CD4-positive, alpha-beta T cell (primary cell): ENCODE data around the gene DLGAP4. TPM values are rescaled to one million over a fixed set of nuclear protein-coding genes. Genes with fewer than 3 reads are reported as not detected.

Source experiments
- ATAC-seq: fragments of 200-7000 bp; cut with Tn5 transposase; one replicate; pipeline ENCODE4 v1.10.0; 2022; ENCODE audit warnings: mild to moderate bottlenecking; ENCODE audit not compliant: poor library complexity
- CTCF ChIA-PET: fragments of 350-600 bp; sonication (Branson Sonifier 250); formaldehyde crosslinking; loops from one replicate; lab custom pipeline; 2021; ENCODE audit warnings: antibody characterized with exemption, inconsistent platforms; lab: Charles Lee
- POLR2A ChIA-PET: fragments of 350-600 bp; sonication (Branson Sonifier 250); formaldehyde crosslinking; loops from one replicate; lab custom pipeline; 2021; ENCODE audit warnings: antibody characterized with exemption, inconsistent platforms; lab: Charles Lee
- DNase-seq, 14 experiments: peaks; one replicate each; pipeline ENCODE4 v3.0.0-alpha.2; 2013 to 2020; ENCODE audit warnings: mixed read lengths in 2 of 14
- H3K27ac ChIP-seq, 2 donors: one replicate each; pipeline versions ENCODE4 v1.5.1 to v1.7.0; 2013; ENCODE audit warnings: low read length in 2 of 2, low read depth in 1 of 2, mild to moderate bottlenecking in 1 of 2
- H3K27me3 ChIP-seq, 2 experiments: 1 replicate in 1 of 2; 2 replicates in 1 of 2; pipeline versions ENCODE4 v1.6.1 to v1.7.0; 2013; ENCODE audit warnings: low read length in 2 of 2, control low read depth in 1 of 2, mild to moderate bottlenecking in 1 of 2, moderate library complexity in 1 of 2; ENCODE audit not compliant: insufficient read depth in 2 of 2, control insufficient read depth in 1 of 2
- H3K36me3 ChIP-seq: one replicate; pipeline ENCODE4 v1.6.1; 2013; ENCODE audit warnings: low read length, control low read depth; ENCODE audit not compliant: insufficient read depth
- H3K4me1 ChIP-seq: one replicate; pipeline ENCODE4 v1.6.1; 2013; ENCODE audit warnings: low read length, control low read depth; ENCODE audit not compliant: insufficient read depth
- H3K4me3 ChIP-seq: one replicate; pipeline ENCODE4 v1.5.1; 2013; ENCODE audit warnings: mild to moderate bottlenecking, low read length, moderate library complexity
- H3K9me3 ChIP-seq, 2 experiments: 1 replicate in 1 of 2; 2 replicates in 1 of 2; pipeline versions ENCODE4 v1.6.1 to v1.7.0; 2013; ENCODE audit warnings: low read length in 2 of 2, mild to moderate bottlenecking in 2 of 2, control low read depth in 1 of 2, moderate library complexity in 1 of 2; ENCODE audit not compliant: control insufficient read depth in 1 of 2, insufficient read depth in 1 of 2
- H3K27ac Mint-ChIP-seq: one replicate; pipeline ENCODE4 v1.8.0; 2020; ENCODE audit warnings: mixed read lengths
- H3K27me3 Mint-ChIP-seq: one replicate; pipeline ENCODE4 v1.8.0; 2021; ENCODE audit warnings: mixed read lengths
- H3K36me3 Mint-ChIP-seq: one replicate; pipeline ENCODE4 v1.8.0; 2021; ENCODE audit warnings: low read depth, mixed read lengths
- H3K4me1 Mint-ChIP-seq: one replicate; pipeline ENCODE4 v1.8.0; 2021; ENCODE audit warnings: low read depth, mixed read lengths
- H3K4me3 Mint-ChIP-seq: one replicate; pipeline ENCODE4 v1.8.0; 2020; ENCODE audit warnings: mild to moderate bottlenecking, mixed read lengths
- H3K9me3 Mint-ChIP-seq: one replicate; pipeline ENCODE4 v1.8.0; 2020; ENCODE audit warnings: mixed read lengths
- intact Hi-C, 2 experiments: fragments of 100-400 bp; cut with DNase I in 1 of 2; cut with micrococcal nuclease in 1 of 2; formaldehyde crosslinking; loops; one replicate each; pipeline versions ENCODE4 v1.15.1 to v1.9.0; 2023 to 2025; cut with DNase I, micrococcal nuclease
- total RNA-seq, 174 experiments: library from RNA in 2 of 174; stranded (reverse) in 2 of 174; gene quantifications; one replicate each; pipeline ENCODE4 v1.2.3 and lab custom pipeline; 2021 to 2026
- TF ChIP-seq, protein P1 (sequence below): fragments of 200-600 bp; IDR thresholded peaks from one replicate; pipeline ENCODE4 v1.8.0; 2022; ENCODE audit warnings: antibody characterized with exemption, mild to moderate bottlenecking

DLGAP4 gene
- total RNA-seq, 2 experiments from 2014 or later: 16.0 to 16.1 TPM

DNA sequence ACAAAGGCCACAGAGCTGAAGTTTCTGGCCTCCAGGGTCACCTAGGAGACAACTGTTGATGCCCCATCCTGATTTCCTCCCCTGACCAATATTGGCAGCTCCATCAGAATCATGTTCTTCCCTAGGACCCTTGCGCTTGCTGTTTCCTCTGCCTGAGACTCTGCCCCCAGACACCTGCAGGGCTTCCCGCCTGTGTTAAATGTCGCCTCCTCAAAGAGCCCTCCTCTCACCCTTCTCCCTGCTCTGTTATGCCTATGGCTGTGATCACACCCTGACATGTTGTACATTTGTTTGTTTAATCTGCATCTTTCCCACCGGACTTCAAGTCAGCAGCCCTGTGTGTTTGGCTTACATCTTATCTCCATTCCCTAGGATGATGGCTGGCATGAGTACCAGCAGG is 30.1 kb downstream of the DLGAP4 start:
- Histone ChIP-seq H3K4me3 (no peak overlapping the region), H3K36me3 (no peaks in the 10 kb centered on the region), H3K4me1 (no peaks in the 10 kb centered on the region), H3K9me3 (peaks cover 0 to 3% of the 10 kb centered on the region in 2 experiments), H3K27me3 (peaks cover 18 to 27% of the 10 kb centered on the region in 2 experiments), H3K27ac (no peak overlapping the region)
- ATAC-seq (no peak), DNase-seq (no peak)
- H3K9me3 Mint-ChIP-seq: no peaks in the 10 kb centered on the region
- H3K4me3 Mint-ChIP-seq: no peak overlapping the region
- ChIA-PET CTCF (no interaction called here), POLR2A (no interaction called here)
- H3K27ac Mint-ChIP-seq: no peak overlapping the region
- TF ChIP-seq, protein P1, sequence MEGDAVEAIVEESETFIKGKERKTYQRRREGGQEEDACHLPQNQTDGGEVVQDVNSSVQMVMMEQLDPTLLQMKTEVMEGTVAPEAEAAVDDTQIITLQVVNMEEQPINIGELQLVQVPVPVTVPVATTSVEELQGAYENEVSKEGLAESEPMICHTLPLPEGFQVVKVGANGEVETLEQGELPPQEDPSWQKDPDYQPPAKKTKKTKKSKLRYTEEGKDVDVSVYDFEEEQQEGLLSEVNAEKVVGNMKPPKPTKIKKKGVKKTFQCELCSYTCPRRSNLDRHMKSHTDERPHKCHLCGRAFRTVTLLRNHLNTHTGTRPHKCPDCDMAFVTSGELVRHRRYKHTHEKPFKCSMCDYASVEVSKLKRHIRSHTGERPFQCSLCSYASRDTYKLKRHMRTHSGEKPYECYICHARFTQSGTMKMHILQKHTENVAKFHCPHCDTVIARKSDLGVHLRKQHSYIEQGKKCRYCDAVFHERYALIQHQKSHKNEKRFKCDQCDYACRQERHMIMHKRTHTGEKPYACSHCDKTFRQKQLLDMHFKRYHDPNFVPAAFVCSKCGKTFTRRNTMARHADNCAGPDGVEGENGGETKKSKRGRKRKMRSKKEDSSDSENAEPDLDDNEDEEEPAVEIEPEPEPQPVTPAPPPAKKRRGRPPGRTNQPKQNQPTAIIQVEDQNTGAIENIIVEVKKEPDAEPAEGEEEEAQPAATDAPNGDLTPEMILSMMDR: no peak
- intact Hi-C loops: no loop called here
- no peaks in the 10 kb centered on the region for H3K4me1 Mint-ChIP-seq
- H3K27me3 Mint-ChIP-seq: peaks cover 55% of the 10 kb centered on the region
- H3K36me3 Mint-ChIP-seq: no peaks in the 10 kb centered on the region

DNA sequence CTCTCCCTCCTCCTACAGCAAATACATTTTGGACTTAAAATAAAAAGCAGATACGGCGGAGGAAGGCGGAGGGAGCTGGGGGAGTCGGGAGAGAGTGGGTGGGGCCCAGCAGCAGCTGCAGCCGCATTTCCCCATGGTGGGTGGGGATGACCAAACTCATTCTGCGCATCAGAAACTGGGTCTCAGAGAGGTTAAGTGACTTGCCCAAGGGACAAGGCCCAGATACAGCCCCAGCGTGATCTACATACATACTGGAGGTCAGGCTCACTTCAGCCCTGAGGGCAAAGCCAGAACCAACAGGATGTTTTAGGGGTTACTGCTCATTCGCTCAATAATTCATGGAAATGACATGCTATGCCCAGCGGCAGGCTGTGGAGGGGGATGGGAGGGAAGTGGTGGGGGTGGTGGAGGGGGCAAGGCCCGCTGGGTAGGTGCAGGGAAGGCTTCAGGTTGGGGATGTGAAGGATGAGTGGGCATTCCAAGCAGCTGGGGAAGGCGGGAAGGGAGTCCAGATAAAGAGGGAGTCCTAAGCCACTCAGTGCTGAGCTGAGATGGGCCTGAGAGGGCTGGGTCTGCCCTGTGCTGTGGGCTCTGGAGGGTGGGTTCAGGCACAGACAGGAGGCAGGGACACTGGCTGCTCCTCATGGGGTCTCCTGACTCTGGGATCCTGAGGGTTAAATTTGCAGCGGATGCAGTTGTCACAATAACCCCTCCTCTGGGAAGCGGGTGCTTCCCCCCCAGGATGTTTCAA is 31.0 kb downstream of the DLGAP4 start:
- Histone ChIP-seq H3K4me3 (no peak overlapping the region), H3K36me3 (no peaks in the 10 kb centered on the region), H3K27ac (no peak overlapping the region), H3K27me3 (peaks cover 15 to 21% of the 10 kb centered on the region in 2 experiments), H3K4me1 (no peaks in the 10 kb centered on the region), H3K9me3 (no peaks in the 10 kb centered on the region)
- TF ChIP-seq, protein P1: no peak
- ChIA-PET POLR2A (no interaction called here), CTCF (no interaction called here)
- ATAC-seq: no peak
- Mint-ChIP-seq H3K4me3 (no peak overlapping the region), H3K4me1 (no peaks in the 10 kb centered on the region), H3K27ac (no peak overlapping the region), H3K36me3 (no peaks in the 10 kb centered on the region), H3K9me3 (no peaks in the 10 kb centered on the region), H3K27me3 (peaks cover 49% of the 10 kb centered on the region)
- DNase-seq: no peak
- intact Hi-C loops: no loop called here

DNA sequence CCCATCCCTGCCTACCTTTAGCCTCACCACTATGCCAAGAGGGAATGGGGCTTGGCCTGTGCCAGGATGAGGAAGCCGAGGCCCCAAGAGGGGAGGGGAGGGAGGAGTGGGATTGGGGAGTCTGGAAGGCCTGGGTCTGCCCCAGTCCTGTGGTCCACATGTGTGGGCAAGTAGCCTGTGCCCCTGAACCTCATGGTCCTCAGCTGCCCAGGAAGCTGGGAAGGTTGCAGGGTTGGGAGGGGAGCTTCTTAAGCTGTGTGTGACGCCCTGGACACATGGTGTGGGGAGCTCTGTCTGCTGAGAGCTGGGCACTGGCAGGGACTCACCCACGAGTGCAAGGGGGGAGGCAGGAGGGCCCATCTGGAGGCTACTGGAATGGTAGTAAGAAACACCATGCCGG is 31.7 kb downstream of the DLGAP4 start:
- Histone ChIP-seq H3K4me1 (no peaks in the 10 kb centered on the region), H3K36me3 (no peaks in the 10 kb centered on the region), H3K27ac (no peak overlapping the region), H3K9me3 (no peaks in the 10 kb centered on the region), H3K27me3 (peaks cover 16 to 21% of the 10 kb centered on the region in 2 experiments), H3K4me3 (no peak overlapping the region)
- peaks cover 51% of the 10 kb centered on the region for H3K27me3 Mint-ChIP-seq
- intact Hi-C loops: no loop called here
- no peaks in the 10 kb centered on the region for H3K9me3 Mint-ChIP-seq
- TF ChIP-seq, protein P1: no peak
- no peaks in the 10 kb centered on the region for H3K36me3 Mint-ChIP-seq
- H3K4me1 Mint-ChIP-seq: no peaks in the 10 kb centered on the region
- POLR2A ChIA-PET: no interaction called here
- no peak overlapping the region for H3K27ac Mint-ChIP-seq
- CTCF ChIA-PET: no interaction called here
- DNase-seq (no peak), ATAC-seq (no peak)
- H3K4me3 Mint-ChIP-seq: no peak overlapping the region
